LNCAP (cell line): ENCODE data around the gene MAP3K4.

Source experiments
- CTCF ChIP-seq: fragments of 450-650 bp; IDR thresholded peaks from 2 replicates; pipeline ENCODE4 v1.5.1; 2017; ENCODE audit warnings: mild to moderate bottlenecking

Gene MAP3K4

DNA sequence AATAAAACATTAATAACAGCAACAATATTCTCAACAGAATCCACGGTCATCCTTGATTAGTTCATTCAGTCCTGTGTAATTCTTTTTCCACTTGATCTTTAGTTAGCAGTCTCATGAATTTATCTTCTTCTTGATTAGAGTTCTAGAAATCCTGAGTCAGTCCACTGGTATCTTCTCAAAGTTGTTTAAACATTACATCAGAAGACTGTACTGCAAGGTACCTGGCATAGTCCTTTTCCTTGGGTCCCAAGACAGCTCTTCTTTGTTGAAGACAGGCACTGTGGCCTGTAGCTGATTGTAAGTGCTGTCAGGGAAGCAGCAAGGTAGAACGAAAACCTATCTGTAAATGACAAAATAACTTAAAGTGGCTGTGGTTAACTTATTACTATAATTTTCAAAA is 11.8 kb downstream of the MAP3K4 start:
- TF ChIP-seq CTCF, result no peak

GRCh38 chr6:161008245-161008644 is 16.7 kb downstream of the MAP3K4 start:
- TF ChIP-seq CTCF, result no peak

GRCh38 chr6:161009991-161010390 is 18.4 kb downstream of the MAP3K4 start:
- TF ChIP-seq CTCF, result no peak

GRCh38 chr6:161010418-161010817 is 18.8 kb downstream of the MAP3K4 start:
- no peak for TF ChIP-seq CTCF

GRCh38 chr6:161011492-161012480 is 20.2 kb downstream of the MAP3K4 start:
- no peak for TF ChIP-seq CTCF

- TF ChIP-seq CTCF, result no peak
These were observed 22.1 kb downstream of the MAP3K4 start for GRCh38 chr6:161013695-161014094.

GRCh38 chr6:161017766-161018564 is 26.4 kb downstream of the MAP3K4 start:
- no peak for TF ChIP-seq CTCF
